GM21529 (cell line): ENCODE results near the gene FASTKD1.

ENCODE experiments used
- ATAC-seq: cut with Tn5 transposase; IDR thresholded peaks from one replicate; pipeline ENCODE4 v1.9.1; 2021; ENCODE audit not compliant: unreplicated experiment

The FASTKD1 gene

DNA sequence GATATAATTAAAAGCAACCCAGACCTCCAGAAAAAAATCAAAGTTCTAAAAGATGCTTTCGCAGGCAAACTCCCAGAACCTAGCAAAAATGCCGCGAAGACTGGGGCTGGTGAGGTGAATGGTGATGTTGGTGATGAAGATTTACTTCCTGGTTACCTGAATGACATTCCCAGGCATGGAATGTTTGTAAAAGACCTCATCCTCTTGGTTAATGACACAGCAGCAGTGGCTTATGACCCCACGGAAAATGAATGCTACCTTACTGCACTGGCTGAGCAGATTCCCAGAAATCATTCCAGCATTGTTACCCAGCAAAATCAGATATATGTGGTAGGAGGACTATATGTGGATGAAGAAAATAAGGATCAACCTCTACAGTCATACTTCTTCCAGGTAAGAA lies 63.2 kb downstream of the FASTKD1 start:
- no peak for ATAC-seq

DNA sequence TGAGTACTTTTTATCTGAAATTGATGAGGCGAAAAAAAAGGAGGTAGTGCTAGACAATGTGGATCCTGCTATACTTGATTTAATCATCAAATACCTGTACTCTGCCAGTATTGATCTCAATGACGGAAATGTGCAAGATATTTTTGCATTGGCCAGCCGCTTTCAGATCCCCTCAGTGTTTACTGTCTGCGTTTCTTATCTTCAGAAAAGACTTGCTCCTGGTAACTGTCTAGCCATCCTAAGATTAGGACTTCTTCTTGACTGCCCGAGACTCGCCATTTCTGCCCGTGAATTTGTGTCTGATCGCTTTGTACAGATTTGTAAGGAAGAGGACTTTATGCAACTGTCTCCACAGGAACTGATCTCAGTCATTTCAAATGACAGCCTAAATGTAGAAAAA lies 63.7 kb downstream of the FASTKD1 start:
- no peak for ATAC-seq

GRCh38 chr2:169509298-169509885 lies 64.3 kb downstream of the FASTKD1 start, which contains the start of gene KLHL41:
Gene KLHL41, plus strand, starts transcription at chr2:169509702. Its CDS starts 77 bp downstream, at chr2:169509779.
- no peak for ATAC-seq

GRCh38 chr2:169507698-169508097 lies 66.0 kb downstream of the FASTKD1 start:
- ATAC-seq, result no peak

GRCh38 chr2:169504651-169505050 lies 69.0 kb downstream of the FASTKD1 start:
- no peak for ATAC-seq

DNA sequence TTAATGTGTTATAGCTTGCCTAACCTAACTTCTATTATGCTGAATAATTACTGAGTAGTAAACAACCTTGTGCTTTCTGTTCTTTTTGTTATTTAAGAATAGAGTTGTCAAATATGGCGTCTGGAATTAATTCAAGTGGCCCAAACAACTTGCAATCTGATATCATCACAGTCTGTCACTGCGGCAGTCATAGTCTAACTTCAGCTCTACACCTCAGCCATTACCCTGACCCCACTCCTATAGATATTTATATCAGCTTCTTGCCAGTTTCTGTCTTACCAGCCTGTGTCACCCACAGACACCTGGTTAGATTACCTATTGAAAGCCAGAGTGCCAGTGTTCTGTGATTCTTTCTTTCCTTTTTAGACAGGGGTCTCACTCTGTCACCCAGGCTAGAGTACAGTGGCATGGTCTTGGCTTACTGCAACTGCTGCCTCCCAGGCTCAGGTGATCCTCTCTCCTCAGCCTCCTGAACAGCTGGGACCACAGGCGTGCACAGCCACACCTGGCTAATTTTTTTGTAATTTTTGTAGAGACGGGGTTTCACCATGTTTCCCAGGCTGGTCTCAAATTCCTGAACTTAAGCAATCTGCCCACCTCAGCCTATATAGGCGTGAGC lies 78.2 kb downstream of the FASTKD1 start:
- ATAC-seq, result no peak

DNA sequence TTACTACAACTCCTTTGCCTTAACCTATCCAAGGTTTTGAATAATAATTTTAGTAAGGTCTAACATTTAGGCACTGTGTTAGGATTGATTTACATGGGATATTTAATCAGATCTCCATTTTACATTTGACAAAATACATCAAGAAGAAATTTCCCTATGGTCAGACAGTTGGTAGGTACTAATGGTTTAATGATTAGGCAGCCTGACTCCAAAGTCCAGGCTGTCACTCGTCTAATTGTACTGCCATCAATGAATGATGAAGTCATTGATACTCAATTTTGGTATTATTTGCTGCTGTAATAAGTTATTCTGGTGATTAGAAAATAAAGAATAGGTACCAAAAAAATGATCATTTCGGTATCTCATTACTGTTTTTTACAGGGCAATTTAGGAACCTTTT lies 80.3 kb downstream of the FASTKD1 start:
- no peak for ATAC-seq

GRCh38 chr2:169491378-169491777 lies 82.3 kb downstream of the FASTKD1 start:
- no peak for ATAC-seq

DNA sequence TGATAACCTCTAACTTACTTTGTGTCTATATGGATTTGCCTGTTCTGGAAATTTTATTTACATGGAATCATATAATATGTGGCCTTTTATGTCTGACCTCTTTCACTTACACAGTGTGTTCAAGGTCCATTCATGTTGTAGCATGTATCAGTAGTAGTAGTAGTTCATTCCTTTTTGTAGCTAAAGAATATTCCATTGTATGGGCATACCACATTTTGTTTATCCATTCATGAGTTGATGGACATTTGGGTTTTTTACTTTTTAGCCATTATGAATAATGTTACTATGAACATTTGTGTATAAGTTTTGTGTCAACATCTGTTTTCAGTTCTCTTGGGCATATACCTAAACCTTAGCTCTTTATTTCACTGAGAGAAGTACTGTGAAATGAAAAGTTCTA lies 82.8 kb downstream of the FASTKD1 start:
- no peak for ATAC-seq

DNA sequence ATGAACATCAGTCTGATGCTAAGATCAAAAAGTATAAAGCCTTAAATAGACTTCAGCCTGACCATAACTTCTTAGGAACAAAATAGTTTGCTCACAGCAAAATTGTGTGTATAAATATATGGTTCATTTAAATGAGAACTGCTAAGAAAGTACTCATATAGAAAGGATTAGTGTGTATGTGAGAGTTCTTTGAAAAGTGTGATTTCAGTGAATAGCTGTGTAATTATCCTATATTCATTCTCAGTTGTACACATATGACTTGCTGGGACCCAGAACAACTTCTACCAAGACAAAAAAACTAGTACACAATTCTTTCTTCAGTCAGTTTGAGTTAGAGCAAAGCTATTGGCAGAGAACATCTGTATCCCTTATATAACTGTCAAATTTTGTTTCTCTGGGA lies 87.2 kb downstream of the FASTKD1 start:
- ATAC-seq, result no peak

DNA sequence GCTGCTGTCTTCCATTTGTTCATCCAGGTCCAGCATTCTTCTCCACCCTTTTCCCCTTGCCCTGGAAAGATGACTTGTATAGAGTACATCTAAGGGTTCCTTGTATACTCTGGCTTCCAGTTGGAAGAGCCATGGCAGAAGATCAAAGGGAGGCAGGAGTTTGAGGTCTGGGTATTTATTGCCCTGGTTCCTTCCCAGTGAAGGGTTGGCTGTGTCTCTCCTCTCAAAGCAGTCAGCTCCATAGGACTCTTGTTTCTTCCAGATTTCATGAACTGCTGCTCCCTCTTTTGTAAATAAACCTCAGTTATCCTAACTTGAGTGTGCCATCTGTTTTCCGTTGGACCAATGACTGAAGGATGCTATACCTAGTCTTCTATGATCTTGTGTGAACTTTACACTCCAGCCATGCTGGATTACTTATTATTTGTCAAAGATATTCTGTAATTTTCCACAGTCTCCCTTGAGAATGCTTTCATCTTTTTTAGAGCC lies 88.0 kb downstream of the FASTKD1 start:
- ATAC-seq, result no peak

- no peak for ATAC-seq
Observed at GRCh38 chr2:169480079-169480465, 93.6 kb downstream of the FASTKD1 start.
